ENCODE data around the gene SCRT2.

DNA sequence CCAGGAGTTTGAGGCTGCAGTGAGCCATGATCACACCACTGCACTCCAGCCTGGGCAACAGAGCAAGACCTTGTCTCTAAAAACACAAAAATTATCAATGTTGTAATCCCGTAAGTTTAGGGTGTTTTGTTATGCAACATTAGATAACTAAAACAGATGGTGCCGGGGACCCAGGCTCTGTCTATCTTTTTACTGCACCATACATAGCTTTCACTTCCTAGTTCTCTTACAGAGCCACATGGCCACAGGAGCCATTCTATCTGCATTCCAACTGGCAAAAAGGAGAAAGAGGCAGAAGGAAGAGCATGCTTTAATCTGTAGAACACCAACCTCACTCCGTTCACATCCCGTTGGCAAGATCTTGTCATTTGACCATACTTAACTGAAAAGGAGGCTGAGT is 60.1 kb downstream of the SCRT2 start:
- TF ChIP-seq, protein P1, sequence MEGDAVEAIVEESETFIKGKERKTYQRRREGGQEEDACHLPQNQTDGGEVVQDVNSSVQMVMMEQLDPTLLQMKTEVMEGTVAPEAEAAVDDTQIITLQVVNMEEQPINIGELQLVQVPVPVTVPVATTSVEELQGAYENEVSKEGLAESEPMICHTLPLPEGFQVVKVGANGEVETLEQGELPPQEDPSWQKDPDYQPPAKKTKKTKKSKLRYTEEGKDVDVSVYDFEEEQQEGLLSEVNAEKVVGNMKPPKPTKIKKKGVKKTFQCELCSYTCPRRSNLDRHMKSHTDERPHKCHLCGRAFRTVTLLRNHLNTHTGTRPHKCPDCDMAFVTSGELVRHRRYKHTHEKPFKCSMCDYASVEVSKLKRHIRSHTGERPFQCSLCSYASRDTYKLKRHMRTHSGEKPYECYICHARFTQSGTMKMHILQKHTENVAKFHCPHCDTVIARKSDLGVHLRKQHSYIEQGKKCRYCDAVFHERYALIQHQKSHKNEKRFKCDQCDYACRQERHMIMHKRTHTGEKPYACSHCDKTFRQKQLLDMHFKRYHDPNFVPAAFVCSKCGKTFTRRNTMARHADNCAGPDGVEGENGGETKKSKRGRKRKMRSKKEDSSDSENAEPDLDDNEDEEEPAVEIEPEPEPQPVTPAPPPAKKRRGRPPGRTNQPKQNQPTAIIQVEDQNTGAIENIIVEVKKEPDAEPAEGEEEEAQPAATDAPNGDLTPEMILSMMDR (IDR thresholded peaks at IDR 0.05; ENCODE audit: insufficient read depth, low read depth, low read length) = no peak
- no peak for TF ChIP-seq EZH2 (IDR thresholded peaks at IDR 0.05; ENCODE audit: insufficient read depth, low read length)

All from astrocyte (in vitro differentiated cells and primary cell).